Central memory CD8-positive, alpha-beta T cell (primary cell): ENCODE measurements around the gene PRR33.

ENCODE experiments used
- ATAC-seq: fragments of 150-1000 bp; cut with Tn5 transposase; replicated peaks from 2 replicates; pipeline ENCODE4 v1.10.0; 2022; ENCODE audit warnings: mild to moderate bottlenecking, moderate FRiP score, moderate number of reproducible peaks; ENCODE audit not compliant: poor library complexity, severe bottlenecking; ENCODE audit errors: extremely low read depth
- DNase-seq, 2 donors: peaks; one replicate each; pipeline ENCODE4 v3.0.0; 2021; ENCODE audit warnings: low spot score in 2 of 2
- H3K27ac Mint-ChIP-seq: one replicate; pipeline ENCODE4 v1.8.0; 2022; ENCODE audit warnings: low read depth, mild to moderate bottlenecking, moderate library complexity, mixed read lengths
- H3K27me3 Mint-ChIP-seq: one replicate; pipeline ENCODE4 v1.8.0; 2022; ENCODE audit warnings: mixed read lengths
- H3K36me3 Mint-ChIP-seq: one replicate; pipeline ENCODE4 v1.8.0; 2022; ENCODE audit warnings: mild to moderate bottlenecking, moderate library complexity, mixed read lengths; ENCODE audit not compliant: insufficient read depth
- H3K4me1 Mint-ChIP-seq: one replicate; pipeline ENCODE4 v1.8.0; 2022; ENCODE audit warnings: mixed read lengths
- H3K4me3 Mint-ChIP-seq: one replicate; pipeline ENCODE4 v1.8.0; 2022; ENCODE audit warnings: mild to moderate bottlenecking, moderate library complexity, mixed read lengths
- H3K9me3 Mint-ChIP-seq: one replicate; pipeline ENCODE4 v1.8.0; 2022; ENCODE audit warnings: mixed read lengths

The PRR33 gene

DNA sequence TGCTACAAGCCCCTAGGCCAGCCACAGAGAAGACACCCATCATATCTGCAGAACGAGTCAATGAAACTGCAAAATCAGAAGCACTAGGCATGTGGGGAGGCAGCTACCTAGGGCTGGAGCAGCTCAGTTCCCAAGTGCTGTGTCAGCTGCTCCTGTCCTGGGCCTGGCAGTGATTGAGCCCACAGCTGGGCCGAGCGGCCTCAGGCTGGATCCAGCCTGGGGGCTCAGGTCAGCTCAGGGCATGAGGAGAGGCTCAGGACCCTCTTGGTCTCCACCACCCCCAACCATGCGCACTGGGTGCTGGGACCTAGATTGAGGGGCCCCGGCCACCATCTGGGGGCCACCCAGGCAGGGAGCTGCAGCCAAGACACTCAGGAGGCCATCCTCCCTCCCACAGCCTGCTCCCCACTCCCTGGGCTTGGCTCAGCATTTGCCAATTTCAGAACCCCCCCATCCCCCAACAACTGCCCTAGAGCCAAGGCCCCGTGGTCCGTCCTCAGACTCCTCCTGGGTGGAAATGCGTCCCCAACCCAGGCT is 25.4 kb upstream of the PRR33 start:
- Mint-ChIP-seq H3K9me3 (no peaks in the 10 kb centered on the region), H3K36me3 (peaks cover 11% of the 10 kb centered on the region), H3K4me1 (peaks cover 22% of the 10 kb centered on the region), H3K4me3 (no peak overlapping the region), H3K27me3 (peaks cover 18% of the 10 kb centered on the region), H3K27ac (no peak overlapping the region)
- DNase-seq (no peak), ATAC-seq (peak; percentile 26)

DNA sequence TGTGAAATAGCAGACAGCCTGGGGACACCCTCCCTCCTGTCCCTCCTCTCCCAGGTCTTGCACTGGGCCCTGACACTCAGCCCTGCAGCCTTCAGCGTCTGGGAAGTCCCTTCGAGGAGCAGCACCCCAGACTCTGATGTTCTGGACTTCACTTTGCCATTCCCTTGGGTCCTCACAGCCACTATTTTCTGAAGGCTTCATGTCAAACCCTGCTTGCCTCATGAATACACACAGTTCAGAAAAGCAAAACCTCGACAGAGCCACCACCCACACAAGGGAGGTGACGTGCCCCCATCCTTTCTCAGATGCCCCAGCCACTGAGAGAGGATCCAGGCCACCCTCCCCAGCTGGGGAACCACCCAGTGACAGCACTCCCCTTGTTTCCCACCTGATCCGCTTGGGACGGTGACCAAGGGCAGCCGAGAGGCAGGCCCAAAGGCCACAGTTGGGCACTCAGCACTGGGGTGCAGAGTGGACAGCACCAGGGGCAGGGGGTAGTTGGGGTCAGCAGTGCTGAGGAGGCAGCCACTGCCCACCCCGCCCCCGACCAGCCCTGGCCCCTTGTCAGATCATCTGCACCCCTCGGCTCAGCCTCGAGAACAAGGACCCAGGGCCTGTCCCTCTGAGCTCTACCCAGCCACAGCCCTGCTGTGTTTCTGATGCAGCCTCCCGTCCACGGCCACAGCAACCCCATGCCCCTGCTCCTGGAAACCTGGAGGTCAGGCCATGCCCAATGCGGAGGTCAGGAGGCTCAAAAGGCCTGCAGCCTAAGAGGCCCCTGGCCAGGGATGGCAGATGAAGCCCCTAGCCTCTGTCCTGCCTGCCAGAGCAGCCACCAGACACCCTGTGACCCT is 24.7 kb upstream of the PRR33 start:
- DNase-seq (no peak), ATAC-seq (no peak)
- H3K9me3 Mint-ChIP-seq, result no peaks in the 10 kb centered on the region
- H3K27ac Mint-ChIP-seq, result no peak overlapping the region
- peaks cover 18% of the 10 kb centered on the region for H3K27me3 Mint-ChIP-seq
- H3K36me3 Mint-ChIP-seq, result peaks cover 10% of the 10 kb centered on the region
- H3K4me1 Mint-ChIP-seq, result peaks cover 22% of the 10 kb centered on the region
- no peak overlapping the region for H3K4me3 Mint-ChIP-seq

- DNase-seq (no peak), ATAC-seq (no peak)
- Mint-ChIP-seq H3K27ac (no peak overlapping the region), H3K4me1 (peaks cover 22% of the 10 kb centered on the region), H3K9me3 (no peaks in the 10 kb centered on the region), H3K27me3 (peaks cover 18% of the 10 kb centered on the region), H3K4me3 (no peak overlapping the region), H3K36me3 (peaks cover 8% of the 10 kb centered on the region)
Measured at GRCh38 chr11:1915795-1916131, 24.1 kb upstream of the PRR33 start.

DNA sequence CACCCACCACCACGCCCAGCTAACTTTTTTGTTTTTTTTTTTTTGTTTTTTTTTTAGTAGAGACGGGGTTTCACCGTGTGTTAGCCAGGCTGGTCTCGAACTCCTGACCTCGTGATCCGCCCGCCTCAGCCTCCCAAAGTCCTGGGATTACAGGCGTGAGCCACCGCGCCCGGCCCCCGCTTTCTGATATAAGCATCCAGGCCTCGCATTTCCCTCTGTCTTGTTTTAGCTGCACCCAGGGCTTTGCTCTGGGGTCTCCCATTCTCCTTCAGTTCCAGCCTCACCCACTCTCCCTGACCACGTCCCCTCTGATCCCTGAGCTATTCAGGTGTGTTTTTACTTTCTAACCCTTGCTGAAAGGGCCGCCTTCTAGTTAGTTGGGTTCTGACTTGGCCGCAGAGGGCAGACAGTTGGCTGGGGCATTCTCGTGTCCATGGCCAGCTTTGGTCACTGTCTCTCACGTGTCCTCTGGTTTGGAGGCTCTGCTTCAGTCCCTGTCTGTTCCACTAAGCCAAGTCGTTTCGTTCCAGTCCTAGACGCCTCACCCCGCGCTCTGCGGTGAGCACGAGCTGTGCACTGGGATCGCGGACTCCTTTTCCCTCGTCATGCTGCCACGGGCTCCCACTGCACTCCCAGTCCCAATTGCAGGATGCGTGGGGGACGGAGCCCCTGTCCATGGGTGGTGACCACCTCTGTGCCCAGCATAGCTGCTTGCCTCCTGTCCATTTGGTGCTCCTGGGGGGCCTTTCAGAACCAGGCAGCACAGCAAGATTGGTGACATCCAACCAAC is 21.8 kb upstream of the PRR33 start:
- Mint-ChIP-seq H3K9me3 (no peaks in the 10 kb centered on the region), H3K4me3 (no peak overlapping the region), H3K27ac (no peak overlapping the region)

DNA sequence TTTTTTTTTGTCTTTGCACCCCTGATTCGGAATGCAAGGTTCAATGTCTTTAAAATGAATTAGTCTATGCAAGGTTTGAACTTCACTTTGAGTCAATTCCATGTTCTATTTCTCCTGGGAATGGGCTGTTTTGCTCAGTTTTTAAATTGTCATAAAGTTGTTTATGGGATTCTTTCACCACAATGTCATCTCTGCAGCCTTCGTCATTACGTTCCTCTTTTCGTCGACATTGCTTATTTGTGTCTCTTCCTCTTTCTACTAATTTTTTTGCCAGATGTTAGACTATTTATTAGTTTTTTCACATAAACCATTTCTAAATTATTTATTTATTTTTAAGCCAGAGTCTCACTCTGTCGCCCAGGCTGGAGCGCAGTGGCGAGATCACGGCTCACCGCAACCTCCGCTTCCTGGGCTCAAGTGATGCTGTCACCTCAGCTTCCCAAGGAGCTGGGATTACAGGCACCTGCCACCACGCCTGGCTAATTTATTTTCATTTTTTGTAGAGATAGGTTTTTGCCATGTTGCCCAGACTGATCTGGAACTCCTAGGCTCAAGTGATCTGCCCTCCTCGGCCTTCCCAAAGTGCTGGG is 20.7 kb upstream of the PRR33 start:
- H3K9me3 Mint-ChIP-seq, result no peaks in the 10 kb centered on the region
- no peak overlapping the region for H3K4me3 Mint-ChIP-seq
- no peak for ATAC-seq
- peaks cover 34% of the 10 kb centered on the region for H3K27me3 Mint-ChIP-seq
- H3K36me3 Mint-ChIP-seq, result peaks cover 5% of the 10 kb centered on the region
- DNase-seq, result no peak
- H3K27ac Mint-ChIP-seq, result no peak overlapping the region
- peaks cover 22% of the 10 kb centered on the region for H3K4me1 Mint-ChIP-seq

More for the DNA sequence above, 21.8 kb upstream of the PRR33 start:
- ATAC-seq, result no peak
- Mint-ChIP-seq H3K4me1 (peaks cover 22% of the 10 kb centered on the region), H3K27me3 (peaks cover 23% of the 10 kb centered on the region), H3K36me3 (peaks cover 8% of the 10 kb centered on the region)
- no peak for DNase-seq

DNA sequence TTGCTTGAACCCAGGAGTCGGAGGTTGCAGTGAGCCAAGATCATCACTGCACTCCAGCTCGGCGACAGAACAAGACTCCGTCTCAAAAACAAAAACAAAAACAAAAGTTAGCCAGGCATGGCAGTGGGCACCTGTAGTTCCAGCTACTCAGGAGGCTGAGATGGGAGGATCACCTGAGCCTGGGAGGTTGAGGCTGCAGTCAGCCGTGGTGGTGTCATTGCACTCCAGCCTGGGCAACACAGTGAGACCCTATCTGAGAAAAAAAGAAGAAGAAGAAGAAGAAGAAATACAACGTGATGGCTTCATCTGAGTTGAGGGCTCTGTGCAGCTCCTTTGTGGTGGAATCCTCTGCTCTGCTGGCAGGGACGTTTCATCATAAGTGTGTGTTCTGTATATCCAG is 17.8 kb upstream of the PRR33 start:
- H3K9me3 Mint-ChIP-seq, result no peaks in the 10 kb centered on the region
- peaks cover 2% of the 10 kb centered on the region for H3K36me3 Mint-ChIP-seq
- peaks cover 6% of the 10 kb centered on the region for H3K4me1 Mint-ChIP-seq
- H3K27ac Mint-ChIP-seq, result no peak overlapping the region
- DNase-seq (no peak), ATAC-seq (no peak)
- H3K27me3 Mint-ChIP-seq, result peaks cover 43% of the 10 kb centered on the region
- no peak overlapping the region for H3K4me3 Mint-ChIP-seq

GRCh38 chr11:1908618-1909017 is 16.9 kb upstream of the PRR33 start:
- Mint-ChIP-seq H3K27me3 (peaks cover 34% of the 10 kb centered on the region), H3K9me3 (no peaks in the 10 kb centered on the region), H3K27ac (no peak overlapping the region), H3K36me3 (no peaks in the 10 kb centered on the region), H3K4me3 (no peak overlapping the region), H3K4me1 (no peaks in the 10 kb centered on the region)
- DNase-seq (no peak), ATAC-seq (no peak)

- ATAC-seq (no peak), DNase-seq (no peak)
- H3K9me3 Mint-ChIP-seq, result no peaks in the 10 kb centered on the region
- no peak overlapping the region for H3K4me3 Mint-ChIP-seq
- H3K36me3 Mint-ChIP-seq, result no peaks in the 10 kb centered on the region
- no peak overlapping the region for H3K27ac Mint-ChIP-seq
- H3K27me3 Mint-ChIP-seq, result peaks cover 41% of the 10 kb centered on the region
- H3K4me1 Mint-ChIP-seq, result no peaks in the 10 kb centered on the region
Measured at GRCh38 chr11:1906611-1907423, 15.1 kb upstream of the PRR33 start.

DNA sequence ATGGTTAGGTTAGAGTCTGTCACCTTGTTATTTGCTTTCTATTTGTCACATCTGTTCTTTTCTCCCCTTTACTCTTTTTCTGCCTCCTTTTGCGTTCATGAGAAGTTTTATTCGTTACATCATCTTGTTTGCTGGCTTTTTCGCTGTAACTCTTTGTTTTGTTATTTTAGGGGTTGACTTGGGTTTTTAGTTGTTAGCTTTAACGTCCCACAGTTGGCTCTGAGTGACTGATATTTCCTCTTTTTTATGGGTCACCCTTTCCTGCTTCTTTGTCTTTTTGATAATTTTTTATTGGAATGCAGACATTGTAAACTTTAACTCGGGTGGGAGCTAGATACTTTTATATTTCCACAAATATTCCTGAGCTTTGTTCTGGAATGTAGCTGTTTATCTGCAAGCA is 14.5 kb upstream of the PRR33 start:
- DNase-seq (no peak), ATAC-seq (no peak)
- Mint-ChIP-seq H3K9me3 (no peaks in the 10 kb centered on the region), H3K27me3 (peaks cover 48% of the 10 kb centered on the region), H3K4me3 (no peak overlapping the region), H3K36me3 (no peaks in the 10 kb centered on the region), H3K4me1 (no peaks in the 10 kb centered on the region), H3K27ac (no peak overlapping the region)

GRCh38 chr11:1899686-1900085 is 8.0 kb upstream of the PRR33 start:
- no peak overlapping the region for H3K4me3 Mint-ChIP-seq
- no peaks in the 10 kb centered on the region for H3K36me3 Mint-ChIP-seq
- no peaks in the 10 kb centered on the region for H3K4me1 Mint-ChIP-seq
- H3K9me3 Mint-ChIP-seq, result no peaks in the 10 kb centered on the region
- H3K27ac Mint-ChIP-seq, result no peak overlapping the region
- H3K27me3 Mint-ChIP-seq, result peaks cover 43% of the 10 kb centered on the region
- ATAC-seq (no peak), DNase-seq (no peak)

DNA sequence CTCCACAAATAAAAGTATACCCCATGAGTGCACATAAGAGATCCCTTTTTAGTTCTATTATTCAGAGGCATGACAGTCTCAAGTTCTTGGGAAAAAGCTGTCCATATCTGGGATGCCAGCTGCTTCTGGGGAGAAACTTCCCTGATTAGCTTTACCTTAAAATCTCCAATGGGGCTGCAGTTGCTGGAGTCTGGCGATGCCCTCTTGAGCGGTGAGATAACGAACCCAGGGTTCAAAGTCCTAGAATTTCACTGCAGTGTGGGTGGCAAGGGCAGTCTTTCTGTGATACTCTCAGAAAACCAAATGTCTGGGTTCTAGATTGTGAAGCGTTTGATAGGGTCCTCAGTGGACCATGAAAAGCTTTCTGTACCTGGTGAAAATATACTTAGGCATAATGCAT is 7.4 kb upstream of the PRR33 start:
- Mint-ChIP-seq H3K36me3 (no peaks in the 10 kb centered on the region), H3K27ac (no peak overlapping the region), H3K4me3 (no peak overlapping the region), H3K9me3 (no peaks in the 10 kb centered on the region), H3K4me1 (no peaks in the 10 kb centered on the region), H3K27me3 (peaks cover 43% of the 10 kb centered on the region)
- DNase-seq, result no peak
- no peak for ATAC-seq

DNA sequence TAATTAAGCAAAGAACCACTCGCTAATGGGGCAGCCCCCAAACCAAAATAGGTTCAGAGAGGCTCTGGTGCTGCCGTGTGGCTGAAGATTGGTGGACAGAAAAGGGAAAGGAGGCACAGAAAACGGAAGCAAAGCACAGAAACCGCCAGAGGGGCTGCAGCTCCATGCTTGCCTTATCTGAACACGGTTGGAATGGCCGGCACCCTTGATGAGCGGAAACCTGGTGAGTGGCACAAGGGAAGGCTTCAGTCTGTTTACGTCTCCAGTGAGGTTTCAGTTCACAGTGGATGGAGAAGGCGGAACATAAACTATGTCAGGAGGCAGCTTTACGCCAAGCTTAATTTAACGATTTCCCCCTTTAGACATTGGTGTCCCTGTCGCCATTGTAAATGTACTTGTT is 5.2 kb upstream of the PRR33 start:
- no peak overlapping the region for H3K4me3 Mint-ChIP-seq
- ATAC-seq (no peak), DNase-seq (no peak)
- no peak overlapping the region for H3K27ac Mint-ChIP-seq
- peaks cover 7% of the 10 kb centered on the region for H3K4me1 Mint-ChIP-seq
- no peaks in the 10 kb centered on the region for H3K9me3 Mint-ChIP-seq
- peaks cover 37% of the 10 kb centered on the region for H3K27me3 Mint-ChIP-seq
- H3K36me3 Mint-ChIP-seq, result peaks cover 6% of the 10 kb centered on the region
